SK-N-MC (cell line): ENCODE data around the gene ADCY4.

Source experiments
- DNase-seq: peaks from one replicate; pipeline ENCODE4 v3.0.0-alpha.2; 2011; ENCODE audit warnings: low read depth, low spot score
- H3K27ac ChIP-seq: fragments of 200-600 bp; sonication (generic); 2 replicates; pipeline ENCODE4 v1.5.1; 2016; ENCODE audit warnings: mixed run types
- H3K36me3 ChIP-seq: fragments of 200-600 bp; sonication (generic); 2 replicates; pipeline ENCODE4 v1.6.1; 2017; ENCODE audit warnings: antibody characterized with exemption, low read length, mixed read lengths; ENCODE audit not compliant: insufficient read depth
- H3K4me3 ChIP-seq: fragments of 200-600 bp; sonication (generic); 2 replicates; pipeline ENCODE4 v1.5.1; 2016
- H3K9ac ChIP-seq: fragments of 200-600 bp; sonication (generic); 2 replicates; pipeline ENCODE4 v1.8.0; 2017; ENCODE audit warnings: mixed run types, mixed read lengths; ENCODE audit not compliant: insufficient read length
- H3K9me3 ChIP-seq: fragments of 200-600 bp; sonication (generic); 2 replicates; pipeline ENCODE4 v1.6.1; 2017; ENCODE audit warnings: low read depth, mild to moderate bottlenecking, antibody characterized with exemption, low read length, moderate library complexity, mixed read lengths
- EZH2 ChIP-seq: fragments of 200-600 bp; sonication (generic); IDR thresholded peaks from one replicate; pipeline ENCODE4 v1.6.1; 2017; ENCODE audit warnings: antibody characterized with exemption
- FOXP2 ChIP-seq: optimal IDR thresholded peaks from 2 replicates; pipeline ENCODE3; 2011; ENCODE audit warnings: mild to moderate bottlenecking, moderate library complexity; ENCODE audit not compliant: insufficient read depth; ENCODE audit errors: extremely low read length, control extremely low read depth
- POLR2AphosphoS5 ChIP-seq: IDR thresholded peaks from 2 replicates; pipeline ENCODE4 v1.6.1; 2012; ENCODE audit warnings: mild to moderate bottlenecking, low read depth, low read length, borderline replicate concordance

The ADCY4 gene

DNA sequence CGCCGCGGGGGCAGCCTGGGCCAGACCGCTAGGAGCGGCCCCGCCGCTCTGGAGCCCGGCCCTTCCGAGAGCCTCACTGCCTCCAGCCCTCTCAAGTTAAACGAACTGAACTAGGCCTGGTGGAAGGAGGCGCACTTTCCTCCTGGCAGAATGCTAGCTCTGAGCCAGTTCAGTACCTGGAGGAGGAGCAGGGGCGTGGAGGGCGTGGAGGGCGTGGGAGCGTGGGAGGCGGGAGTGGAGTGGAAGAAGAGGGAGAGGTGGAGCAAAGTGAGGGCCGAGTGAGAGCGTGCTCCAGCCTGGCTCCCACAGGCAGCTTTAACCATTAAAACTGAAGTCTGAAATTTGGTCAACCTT lies 18.3 kb downstream of the ADCY4 start:
- H3K9me3 ChIP-seq = no peaks in the 10 kb centered on the region
- H3K36me3 ChIP-seq = no peaks in the 10 kb centered on the region
- TF ChIP-seq EZH2 (no peak), POLR2AphosphoS5 (no peak), FOXP2 (no peak)
- no peak overlapping the region for H3K27ac ChIP-seq
- H3K9ac ChIP-seq = no peak overlapping the region
- DNase-seq = no peak
- no peak overlapping the region for H3K4me3 ChIP-seq

- H3K36me3 ChIP-seq = no peaks in the 10 kb centered on the region
- no peak overlapping the region for H3K9ac ChIP-seq
- no peak for DNase-seq
- TF ChIP-seq EZH2 (no peak), POLR2AphosphoS5 (no peak), FOXP2 (no peak)
- no peak overlapping the region for H3K27ac ChIP-seq
- H3K4me3 ChIP-seq = no peak overlapping the region
- no peaks in the 10 kb centered on the region for H3K9me3 ChIP-seq
Measured at GRCh38 chr14:24315807-24316596, 18.9 kb downstream of the ADCY4 start.

DNA sequence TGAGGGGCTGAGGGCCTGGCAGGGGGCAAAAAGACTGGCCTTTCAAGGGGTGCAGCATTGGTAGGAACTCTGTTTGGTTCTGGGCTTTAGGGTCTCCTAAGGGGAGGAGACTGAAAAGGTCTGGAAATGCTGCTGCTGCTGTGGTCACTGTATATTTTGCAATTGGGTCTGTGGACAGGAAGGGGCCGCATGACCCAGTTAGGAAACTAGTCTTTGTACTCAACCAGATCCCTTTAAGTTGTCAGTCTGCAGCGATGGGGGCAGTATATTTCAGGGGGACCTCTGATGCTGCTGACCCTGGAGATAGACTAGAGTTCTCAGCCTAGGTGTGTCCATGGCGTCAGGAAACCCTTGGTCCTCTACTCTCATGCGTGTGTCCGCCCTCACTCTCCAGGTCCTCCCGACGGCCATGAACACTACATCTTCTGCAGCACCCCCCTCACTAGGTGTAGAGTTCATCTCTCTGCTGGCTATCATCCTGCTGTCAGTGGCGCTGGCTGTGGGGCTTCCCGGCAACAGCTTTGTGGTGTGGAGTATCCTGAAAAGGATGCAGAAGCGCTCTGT lies 19.5 kb downstream of the ADCY4 start:
- DNase-seq = no peak

GRCh38 chr14:24314377-24315193 lies 20.3 kb downstream of the ADCY4 start:
- Histone ChIP-seq H3K9me3 (no peaks in the 10 kb centered on the region), H3K9ac (no peak overlapping the region), H3K4me3 (no peak overlapping the region), H3K36me3 (no peaks in the 10 kb centered on the region), H3K27ac (no peak overlapping the region)
- TF ChIP-seq EZH2 (no peak), FOXP2 (no peak), POLR2AphosphoS5 (peak; percentile 20; the same call in 1 of the 2 replicates)
- DNase-seq = no peak

More for the DNA sequence above, 19.5 kb downstream of the ADCY4 start:
- H3K9me3 ChIP-seq = no peaks in the 10 kb centered on the region
- H3K27ac ChIP-seq = no peak overlapping the region
- TF ChIP-seq EZH2 = no peak
- TF ChIP-seq POLR2AphosphoS5 = no peak; the same call in 1 of the 2 replicates
- no peaks in the 10 kb centered on the region for H3K36me3 ChIP-seq
- H3K4me3 ChIP-seq = no peak overlapping the region
- no peak overlapping the region for H3K9ac ChIP-seq

- TF ChIP-seq EZH2 = no peak
- TF ChIP-seq FOXP2 = no peak
- H3K9me3 ChIP-seq = no peaks in the 10 kb centered on the region
Measured at GRCh38 chr14:24313913-24314312, 21.0 kb downstream of the ADCY4 start.

DNA sequence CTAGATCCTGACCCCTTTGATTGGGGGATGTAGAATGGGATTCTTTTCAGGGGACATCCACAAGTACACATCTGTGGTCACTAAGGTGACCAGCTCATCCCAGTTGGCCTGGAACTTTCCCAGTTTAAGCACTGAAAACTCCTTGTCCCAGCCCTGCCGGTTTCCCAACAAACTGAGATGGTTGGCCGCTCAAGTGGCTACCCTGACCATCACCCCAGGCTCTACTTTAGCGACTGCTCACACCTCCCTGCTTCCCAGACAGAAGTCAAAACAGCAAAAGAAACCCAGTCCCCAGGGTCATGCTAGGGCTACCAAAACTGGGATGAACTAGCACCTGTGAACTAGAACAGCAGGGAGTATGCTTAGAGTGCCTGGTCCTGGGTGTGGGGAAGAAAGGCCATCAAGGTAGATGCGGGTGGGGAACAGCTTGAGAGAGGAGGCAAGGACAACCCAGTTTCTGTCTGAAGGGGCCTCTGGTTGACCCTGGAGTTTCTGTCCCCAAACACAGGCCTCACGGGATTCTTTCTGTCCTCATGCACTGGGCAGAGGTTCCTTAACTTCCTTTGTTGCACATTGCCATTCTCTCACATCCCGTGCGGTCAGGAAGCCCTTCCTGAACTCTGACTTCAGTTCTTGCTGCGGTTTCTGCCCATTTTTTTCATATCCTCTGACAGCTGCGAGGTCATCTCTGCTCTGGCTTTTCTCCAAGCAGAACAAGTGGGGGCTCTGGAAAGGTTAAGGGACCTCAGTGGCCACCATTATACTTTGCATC lies 21.9 kb downstream of the ADCY4 start:
- Histone ChIP-seq H3K36me3 (no peaks in the 10 kb centered on the region), H3K27ac (no peak overlapping the region), H3K9ac (no peak overlapping the region), H3K9me3 (no peaks in the 10 kb centered on the region), H3K4me3 (no peak overlapping the region)
- DNase-seq = no peak
- TF ChIP-seq EZH2 = no peak
- TF ChIP-seq POLR2AphosphoS5 = 0 out of 2 replicates have a peak, but pooled peaks have one; percentile 20

More at GRCh38 chr14:24313913-24314312, 21.0 kb downstream of the ADCY4 start:
- no peaks in the 10 kb centered on the region for H3K36me3 ChIP-seq
- no peak overlapping the region for H3K27ac ChIP-seq
- no peak overlapping the region for H3K9ac ChIP-seq
- no peak for DNase-seq
- no peak overlapping the region for H3K4me3 ChIP-seq

- Histone ChIP-seq H3K27ac (no peak overlapping the region), H3K9me3 (no peaks in the 10 kb centered on the region), H3K4me3 (no peak overlapping the region), H3K36me3 (0 out of 2 replicates have a peak, but pooled peaks cover under 1% of the 10 kb centered on the region), H3K9ac (no peak overlapping the region)
- TF ChIP-seq FOXP2 (no peak), POLR2AphosphoS5 (no peak), EZH2 (no peak)
- DNase-seq = no peak
Measured at GRCh38 chr14:24311837-24312615, 22.8 kb downstream of the ADCY4 start.
